Adipose tissue (tissue), 3 donors: Measurements from ENCODE around the gene CERCAM. TPM values are rescaled to one million over a fixed set of nuclear protein-coding genes. Genes with fewer than 3 reads are reported as not detected.

ENCODE experiments used
- H3K27ac ChIP-seq: one replicate; pipeline ENCODE4 v1.5.1; 2013; ENCODE audit warnings: low read depth, low read length
- polyA plus RNA-seq, 3 donors: library from polyadenylated mRNA; stranded (reverse); fragments of 200-250 nt; gene quantifications; one replicate each; pipeline ENCODE4 v1.2.3, GENCODE V29; 2013
- donor health status: healthy with polysubstance abuse.
- donor health status: Bipolar disorder and iron deficiency.
- donor health status: healthy.

The CERCAM gene
- polyA plus RNA-seq, 3 donors: 13.8 to 59.4 (median 19.8) TPM

DNA sequence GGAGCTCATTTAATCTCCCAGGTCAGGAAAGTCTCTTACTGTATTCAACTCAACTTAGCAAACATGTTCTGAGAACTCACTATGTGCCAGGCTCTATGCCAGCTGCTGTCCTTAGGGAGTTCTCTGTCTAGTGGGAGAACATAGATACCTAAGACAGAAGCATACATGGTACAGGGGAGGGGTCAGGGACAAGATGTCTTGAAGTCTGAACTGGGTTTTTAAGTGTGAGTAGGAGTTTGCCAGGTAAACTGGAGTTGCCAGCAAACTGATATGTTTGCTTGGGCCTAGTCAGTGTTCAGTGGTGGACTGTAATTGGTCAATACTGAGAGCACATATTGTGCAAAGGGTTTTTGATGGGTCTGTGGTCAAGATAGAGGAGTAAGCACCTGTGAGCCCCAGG, 65.5 kb downstream of the CERCAM start:
- H3K27ac ChIP-seq: no peak overlapping the region

Other genes with a start within 250 kb of the CERCAM start
- 10 to 100 TPM; 56.6 to 69.7 (median 57.0) TPM for gene CIZ1, start 229.3 kb upstream of the CERCAM start, polyA plus RNA-seq
- gene DNM1, start 217.5 kb upstream of the CERCAM start, polyA plus RNA-seq: 10 to 100 TPM in 1 of 3 donors, 1 to 10 TPM in 2; 4.5 to 22.8 (median 6.4) TPM
- 100 to 1,000 TPM in 1 of 3 donors, 10 to 100 TPM in 2; 39.4 to 118 (median 52.6) TPM for gene GOLGA2, start 144.8 kb upstream of the CERCAM start, polyA plus RNA-seq
- gene SWI5, start 144.6 kb upstream of the CERCAM start, polyA plus RNA-seq: 10 to 100 TPM; 19.4 to 45.3 (median 27.9) TPM
- gene TRUB2, start 98.4 kb upstream of the CERCAM start, polyA plus RNA-seq: 10 to 100 TPM in 2 of 3 donors, 1 to 10 TPM in 1; 9.2 to 17.4 (median 10.7) TPM
- gene COQ4, start 98.0 kb upstream of the CERCAM start, polyA plus RNA-seq: 10 to 100 TPM; 30.6 to 46.2 (median 42.0) TPM
- 10 to 100 TPM; 10.9 to 16.7 (median 13.6) TPM for gene SLC27A4, start 80.3 kb upstream of the CERCAM start, polyA plus RNA-seq
- gene URM1, start 49.5 kb upstream of the CERCAM start, polyA plus RNA-seq: 10 to 100 TPM; 58.8 to 75.4 (median 60.4) TPM
- 10 to 100 TPM in 2 of 3 donors, 1 to 10 TPM in 1; 9.9 to 17.2 (median 15.0) TPM for gene ODF2, start 35.1 kb downstream of the CERCAM start, polyA plus RNA-seq
- gene GLE1, start 83.9 kb downstream of the CERCAM start, polyA plus RNA-seq: 10 to 100 TPM in 2 of 3 donors, 1 to 10 TPM in 1; 6.9 to 15.9 (median 10.6) TPM
- 100 to 1,000 TPM in 2 of 3 donors, 10 to 100 TPM in 1; 41.2 to 147 (median 103) TPM for gene SPTAN1, start 131.7 kb downstream of the CERCAM start, polyA plus RNA-seq
- gene DYNC2I2, start 236.0 kb downstream of the CERCAM start, polyA plus RNA-seq: 10 to 100 TPM; 15.0 to 30.8 (median 15.7) TPM